NCI-H2196 treated with DMSO at 0.1 percent for 48 hours (cell line): Measurements from ENCODE around the gene AURKA.
"Not testable (repeated sequence)": the region's sequence is repeated elsewhere in the genome, so short reads cannot be mapped to it uniquely, and the experiment has no call there.

ENCODE experiments used
- DNase-seq: peaks from one replicate; lab custom pipeline; 2025; ENCODE audit not compliant: unreplicated experiment; lab: John Stamatoyannopoulos, UW

The AURKA gene

DNA sequence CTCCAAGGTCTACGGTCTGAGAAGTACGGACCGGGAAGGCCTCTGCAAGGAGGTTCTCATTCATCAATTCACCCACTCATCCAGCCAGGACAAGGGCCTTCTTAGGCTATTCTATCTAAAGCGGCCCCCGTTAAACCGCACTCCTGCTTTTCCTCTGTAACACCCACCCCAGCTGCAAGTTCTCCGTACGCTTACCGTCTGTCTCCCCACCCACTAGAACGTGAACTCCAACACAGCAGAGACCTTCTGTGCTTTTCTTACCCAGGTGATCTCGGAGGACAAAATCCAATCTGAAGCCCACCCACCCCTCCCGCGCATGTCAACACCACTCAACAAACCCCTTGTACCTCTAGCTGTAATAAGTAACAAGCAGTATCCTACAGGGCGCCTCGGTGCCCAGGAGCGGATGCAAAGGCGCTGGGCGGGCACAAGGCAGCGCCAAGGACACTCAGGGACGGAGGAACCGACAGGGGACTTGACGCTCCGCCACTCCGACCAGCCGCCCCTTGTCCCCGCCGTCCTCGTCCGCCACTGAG is 351 bp downstream of the AURKA start:
- no peak for DNase-seq

GRCh38 chr20:56391037-56391436 is 978 bp downstream of the AURKA start:
- no peak for DNase-seq

DNA sequence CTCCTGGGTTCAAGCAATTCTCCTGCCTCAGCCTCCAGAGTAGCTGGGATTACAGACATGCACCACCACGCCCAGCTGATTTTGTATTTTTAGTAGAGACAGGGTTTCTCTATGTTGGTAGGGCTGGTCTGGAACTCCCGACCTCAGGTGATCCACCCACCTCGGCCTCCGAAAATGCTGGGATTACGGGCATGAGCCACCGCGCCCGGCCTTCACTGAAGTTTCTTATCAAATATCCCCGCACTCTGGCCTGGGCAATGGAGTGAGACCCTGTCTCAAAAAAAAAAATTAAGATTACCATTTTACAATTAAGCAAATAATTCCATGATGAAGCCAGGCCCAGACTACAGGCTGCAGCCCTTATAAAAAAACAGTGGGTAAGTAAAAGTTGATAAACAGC is 1.6 kb downstream of the AURKA start:
- DNase-seq: not testable (repeated sequence)

GRCh38 chr20:56389807-56390206 is 2.2 kb downstream of the AURKA start:
- no peak for DNase-seq

DNA sequence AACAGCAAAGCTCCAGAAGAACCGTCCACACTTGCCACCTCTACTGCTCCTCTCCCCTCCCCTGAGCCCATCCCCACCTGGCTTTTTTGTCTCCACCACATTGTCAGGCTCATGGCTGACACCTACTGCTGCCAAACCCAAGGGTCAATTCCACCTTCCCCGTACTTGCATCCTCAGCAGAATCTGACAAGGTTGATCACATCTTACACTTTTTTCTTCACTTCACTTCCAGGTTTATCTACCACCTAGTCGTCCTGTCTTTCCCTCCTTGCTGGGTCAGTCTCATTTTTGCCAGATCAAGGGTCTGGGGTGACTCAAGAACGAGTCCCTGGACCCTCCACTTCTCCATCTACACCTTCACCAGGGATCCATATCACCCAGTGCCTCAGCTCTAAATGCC is 3.1 kb downstream of the AURKA start:
- no peak for DNase-seq

DNA sequence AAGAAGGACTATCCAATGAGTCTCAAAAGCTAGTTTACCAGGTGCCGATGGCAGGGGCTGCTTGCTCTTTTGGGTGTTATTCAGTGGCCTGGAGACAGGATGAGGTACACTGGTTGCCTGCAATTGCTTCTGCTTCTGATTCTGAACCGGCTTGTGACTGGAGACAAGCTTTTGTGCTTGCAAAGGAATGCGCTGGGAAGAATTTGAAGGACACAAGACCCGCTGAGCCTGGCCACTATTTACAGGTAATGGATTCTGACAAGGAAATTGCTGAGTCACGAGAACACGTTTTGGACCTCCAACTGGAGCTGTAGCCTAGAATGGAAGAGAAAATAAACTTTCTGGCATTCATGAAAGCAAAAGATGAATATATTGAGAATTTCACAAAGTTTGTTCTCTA is 5.8 kb downstream of the AURKA start:
- no peak for DNase-seq

GRCh38 chr20:56385130-56385529 is 6.9 kb downstream of the AURKA start:
- DNase-seq: no peak

- no peak for DNase-seq
Measured at GRCh38 chr20:56383334-56383733, 8.7 kb downstream of the AURKA start.

GRCh38 chr20:56382696-56383095 is 9.3 kb downstream of the AURKA start:
- DNase-seq: no peak

GRCh38 chr20:56381501-56381900 is 10.5 kb downstream of the AURKA start:
- no peak for DNase-seq

GRCh38 chr20:56380375-56380774 is 11.6 kb downstream of the AURKA start:
- no peak for DNase-seq

DNA sequence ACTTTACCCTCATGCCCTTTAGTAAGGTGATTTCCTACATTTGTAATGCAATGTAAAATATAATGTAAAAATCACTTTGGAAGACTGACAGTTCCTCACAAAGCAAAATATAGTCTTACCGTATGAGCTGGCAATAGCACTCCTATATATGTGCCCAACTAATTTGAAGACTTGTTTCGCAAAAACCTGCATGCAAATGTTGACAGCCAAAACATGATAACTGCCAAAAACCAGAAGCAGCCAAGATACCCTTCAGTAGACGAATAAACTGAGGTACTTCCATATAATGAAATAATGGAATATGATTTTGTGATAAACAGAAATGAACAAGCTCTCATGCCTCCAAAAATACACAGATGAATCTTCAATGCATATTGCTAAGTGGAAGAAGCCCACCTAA is 13.6 kb downstream of the AURKA start:
- no peak for DNase-seq

GRCh38 chr20:56376331-56376730 is 15.7 kb downstream of the AURKA start:
- no peak for DNase-seq

DNA sequence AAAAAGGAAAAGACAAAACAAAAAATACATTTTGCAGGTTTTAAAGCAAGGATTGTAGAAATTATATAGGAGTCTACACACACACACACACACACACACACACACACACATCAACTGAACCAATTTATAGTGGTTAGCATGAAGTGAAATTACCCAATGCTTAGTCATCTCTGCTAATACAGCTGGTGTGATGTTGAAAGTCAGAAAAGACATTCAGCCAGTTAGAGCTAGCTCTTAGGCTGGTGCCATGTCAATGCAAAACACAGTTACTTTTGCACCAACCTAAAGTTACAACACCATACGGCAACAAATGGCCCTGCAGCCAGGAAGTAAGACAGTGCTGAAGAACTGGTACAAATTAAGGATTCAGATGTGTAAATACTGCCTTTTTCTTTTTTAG is 18.1 kb downstream of the AURKA start:
- DNase-seq: no peak

DNA sequence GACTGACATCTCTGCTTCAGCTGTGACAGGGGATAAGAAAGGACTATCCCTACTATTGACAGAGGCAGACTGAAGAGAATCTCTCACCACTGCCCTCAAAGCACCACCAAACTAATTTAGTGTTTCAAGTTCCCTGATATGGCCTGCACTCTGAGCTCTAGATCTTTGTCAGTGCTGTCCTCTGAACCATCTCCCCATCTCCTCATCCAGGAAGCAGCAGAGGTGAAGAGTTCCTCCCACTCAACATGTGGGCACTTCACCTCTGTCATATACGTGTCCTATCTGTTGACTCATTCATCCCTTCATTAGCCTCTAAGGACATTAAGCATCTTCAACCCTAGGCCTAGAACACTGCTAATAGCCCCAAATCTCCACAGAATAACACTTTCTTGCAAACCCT is 19.2 kb downstream of the AURKA start:
- DNase-seq: no peak

- DNase-seq: no peak
Measured at GRCh38 chr20:56371977-56372376, 20.0 kb downstream of the AURKA start.

- no peak for DNase-seq
Measured at GRCh38 chr20:56369179-56369578, 22.8 kb downstream of the AURKA start.

DNA sequence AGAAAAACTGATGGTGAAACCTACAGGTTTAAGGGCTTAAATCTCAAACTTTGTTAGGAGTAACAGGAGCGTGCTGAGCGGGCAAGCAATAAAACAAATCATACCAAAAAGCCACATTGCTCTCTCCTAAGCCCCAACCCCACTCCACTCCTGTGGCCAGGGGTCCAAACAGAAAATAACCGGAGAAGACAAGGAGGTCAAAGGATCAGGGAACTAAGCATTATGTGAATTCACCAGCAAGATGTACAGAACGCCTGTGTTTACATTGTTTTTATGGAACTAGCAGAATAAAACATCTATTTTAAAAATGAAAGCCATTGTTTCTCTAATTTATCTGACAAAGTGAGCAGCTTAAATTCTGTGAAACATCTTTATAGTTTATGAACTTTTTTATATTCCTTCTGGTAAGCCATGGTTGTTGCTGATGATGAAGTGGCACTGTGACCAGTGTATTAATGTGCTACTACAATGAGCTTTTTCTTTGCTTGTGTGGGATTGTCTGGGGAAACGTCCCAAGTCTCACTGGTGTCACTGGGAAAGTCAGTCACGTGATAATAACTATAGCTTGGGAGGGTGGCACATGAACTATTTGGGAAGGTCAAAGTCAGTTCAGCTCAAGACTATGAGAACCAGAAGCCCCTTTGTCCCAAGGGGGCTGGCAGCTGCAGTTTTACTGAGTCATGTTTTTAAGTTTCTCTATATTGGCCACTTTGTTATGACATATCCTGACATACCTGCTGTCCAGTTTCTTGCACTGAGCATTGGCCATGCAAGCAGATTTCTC is 23.5 kb downstream of the AURKA start:
- no peak for DNase-seq

DNA sequence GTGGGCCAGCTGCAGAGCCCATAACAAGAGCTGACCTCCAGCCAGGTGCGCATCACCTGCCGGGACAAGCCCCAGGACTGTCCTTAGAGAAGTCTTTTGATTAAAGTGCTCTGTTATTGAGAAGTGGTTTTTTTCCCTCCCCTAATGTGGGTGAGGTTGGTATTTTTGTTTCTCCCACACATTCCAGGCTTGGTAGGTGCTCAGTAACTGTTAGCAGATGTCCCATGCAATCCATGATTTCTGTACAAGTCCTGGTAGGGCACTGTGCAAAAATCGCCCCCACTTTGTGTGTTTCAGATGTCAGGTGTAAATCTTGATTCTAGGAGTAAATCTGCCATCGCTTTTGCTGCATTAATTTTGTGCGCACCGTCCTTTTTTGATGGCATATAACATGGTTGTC is 28.5 kb downstream of the AURKA start:
- DNase-seq: no peak

GRCh38 chr20:56362833-56363413 is 29.1 kb downstream of the AURKA start:
- no peak for DNase-seq

GRCh38 chr20:56361900-56362299 is 30.1 kb downstream of the AURKA start:
- DNase-seq: no peak

DNA sequence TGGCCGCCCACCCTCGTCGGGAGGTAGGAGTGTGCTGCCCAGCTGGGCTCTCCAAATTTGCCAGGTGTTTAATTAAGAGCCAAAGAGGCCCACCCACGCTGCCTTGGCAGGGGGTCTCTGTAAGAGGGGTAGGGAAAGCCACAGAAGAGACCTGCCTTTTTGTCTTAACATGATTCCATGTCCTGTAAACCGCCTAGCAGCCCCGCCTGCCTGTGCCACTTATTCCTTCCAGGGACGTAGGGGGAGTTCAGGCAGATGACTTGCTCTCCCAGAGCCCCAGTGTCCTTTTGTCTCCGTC is 31.2 kb downstream of the AURKA start:
- DNase-seq: no peak
